Activated naive CD4-positive, alpha-beta T cell treated with anti-CD3 and anti-CD28 coated beads, Interleukin-2, amount 50 U/mL, for 72 hours (primary cell): ENCODE measurements around the gene GCC2. TPM values are rescaled to one million over a fixed set of nuclear protein-coding genes. Genes with fewer than 3 reads are reported as not detected.
"Not testable (repeated sequence)": the region's sequence is repeated elsewhere in the genome, so short reads cannot be mapped to it uniquely, and the experiment has no call there.

ENCODE experiments used
- ATAC-seq, 2 donors: fragments of 150-1000 bp; cut with Tn5 transposase; 2 replicates each; pipeline ENCODE4 v1.10.0; 2021; ENCODE audit warnings: mild to moderate bottlenecking in 2 of 2, moderate library complexity in 2 of 2
- DNase-seq, 2 donors: peaks; one replicate each; pipeline ENCODE4 v3.0.0; 2021 to 2022; ENCODE audit warnings: low spot score in 2 of 2
- H3K27ac Mint-ChIP-seq, 2 donors: one replicate each; pipeline ENCODE4 v1.8.0; 2022; ENCODE audit warnings: mild to moderate bottlenecking in 2 of 2, mixed read lengths in 2 of 2
- H3K36me3 Mint-ChIP-seq, 2 donors: one replicate each; pipeline ENCODE4 v1.8.0; 2022; ENCODE audit warnings: mixed read lengths in 2 of 2
- H3K9me3 Mint-ChIP-seq, 2 donors: one replicate each; pipeline ENCODE4 v1.8.0; 2022; ENCODE audit warnings: mixed read lengths in 2 of 2
- total RNA-seq, 2 donors: library from RNA; stranded (reverse); gene quantifications; one replicate each; pipeline ENCODE4 v1.2.3, GENCODE V29; 2022

GCC2 gene
- total RNA-seq, 2 donors from 2014 or later: 43.8 to 48.5 TPM

DNA sequence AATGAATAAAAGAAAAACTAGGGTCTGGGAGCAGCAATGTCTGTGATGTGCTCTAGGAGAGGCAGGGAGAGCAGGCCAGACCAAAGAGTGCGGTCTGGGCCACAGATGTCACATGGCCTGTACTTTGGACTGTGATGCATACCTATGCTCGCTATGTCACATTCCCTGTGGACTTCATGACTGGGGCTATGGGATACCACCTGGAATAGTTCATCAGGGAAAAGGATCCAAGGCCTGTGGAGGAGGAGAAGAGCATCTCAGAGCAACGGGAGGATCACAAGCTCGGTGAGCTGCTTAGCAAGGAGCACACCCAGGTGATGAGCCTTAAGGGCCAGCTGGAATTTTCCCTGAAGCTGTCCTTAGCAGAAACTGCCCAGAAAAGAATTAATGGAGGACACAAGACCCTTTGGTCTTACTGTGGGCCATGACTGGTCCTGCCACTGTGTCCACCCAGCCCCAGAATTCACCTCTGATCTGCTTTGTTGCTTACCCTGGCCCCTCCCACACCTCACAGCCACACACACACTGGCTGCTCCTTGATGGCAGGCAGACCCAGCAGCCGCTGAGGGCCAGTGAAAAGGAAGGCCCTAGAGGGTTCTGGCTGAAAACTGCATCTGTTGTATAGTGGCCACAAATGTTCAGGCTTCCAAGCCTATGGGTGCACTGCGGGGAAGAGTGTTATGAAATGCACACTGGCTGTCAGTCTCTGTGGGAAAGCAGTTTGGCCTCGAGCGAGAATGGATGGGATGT is 25.3 kb upstream of the GCC2 start:
- Mint-ChIP-seq H3K9me3 (no peaks in the 10 kb centered on the region), H3K27ac (no peak overlapping the region)
- ATAC-seq: no peak

GRCh38 chr2:108428286-108429009 is 20.6 kb upstream of the GCC2 start:
- Mint-ChIP-seq H3K27ac (no peak overlapping the region), H3K9me3 (peaks cover 3 to 4% of the 10 kb centered on the region in 2 donors), H3K36me3 (peaks cover 0 to 5% of the 10 kb centered on the region in 2 donors)
- ATAC-seq (no peak), DNase-seq (no peak)

More for the DNA sequence above, 25.3 kb upstream of the GCC2 start:
- H3K36me3 Mint-ChIP-seq: no peaks in the 10 kb centered on the region
- no peak for DNase-seq

- H3K36me3 Mint-ChIP-seq, ATAC-seq, DNase-seq, H3K27ac Mint-ChIP-seq, H3K9me3 Mint-ChIP-seq: not testable (repeated sequence)
Measured at GRCh38 chr2:108435578-108435977, 13.4 kb upstream of the GCC2 start.

DNA sequence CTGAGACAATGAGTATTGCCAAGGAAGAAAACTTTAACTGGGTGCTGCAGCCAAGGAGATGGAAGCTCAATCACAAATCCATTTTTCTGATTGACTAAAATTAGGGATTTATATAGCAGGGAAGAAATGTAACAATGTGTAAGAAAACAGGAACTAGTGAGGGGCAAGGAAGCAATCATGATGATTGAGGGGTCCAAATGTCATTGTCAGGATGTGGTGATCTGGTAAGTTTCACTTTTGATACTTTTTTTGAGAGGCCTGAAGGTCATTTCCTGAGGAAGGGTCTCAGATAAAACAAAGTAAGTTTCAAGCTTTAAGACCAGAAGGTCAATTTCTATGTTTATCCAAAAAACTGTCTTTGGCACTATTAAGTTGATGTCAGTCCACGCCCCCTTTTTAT is 12.0 kb upstream of the GCC2 start:
- Mint-ChIP-seq H3K9me3 (peaks cover 3 to 4% of the 10 kb centered on the region in 2 donors), H3K27ac (peak overlapping the region in 1 of 2 donors; percentile 16), H3K36me3 (peaks cover 0 to 5% of the 10 kb centered on the region in 2 donors)
- ATAC-seq (no peak), DNase-seq (no peak)

- DNase-seq: no peak
- Mint-ChIP-seq H3K9me3 (no peaks in the 10 kb centered on the region), H3K27ac (no peak overlapping the region), H3K36me3 (no peaks in the 10 kb centered on the region)
- no peak for ATAC-seq
Measured at GRCh38 chr2:108441712-108442111, 7.3 kb upstream of the GCC2 start.

DNA sequence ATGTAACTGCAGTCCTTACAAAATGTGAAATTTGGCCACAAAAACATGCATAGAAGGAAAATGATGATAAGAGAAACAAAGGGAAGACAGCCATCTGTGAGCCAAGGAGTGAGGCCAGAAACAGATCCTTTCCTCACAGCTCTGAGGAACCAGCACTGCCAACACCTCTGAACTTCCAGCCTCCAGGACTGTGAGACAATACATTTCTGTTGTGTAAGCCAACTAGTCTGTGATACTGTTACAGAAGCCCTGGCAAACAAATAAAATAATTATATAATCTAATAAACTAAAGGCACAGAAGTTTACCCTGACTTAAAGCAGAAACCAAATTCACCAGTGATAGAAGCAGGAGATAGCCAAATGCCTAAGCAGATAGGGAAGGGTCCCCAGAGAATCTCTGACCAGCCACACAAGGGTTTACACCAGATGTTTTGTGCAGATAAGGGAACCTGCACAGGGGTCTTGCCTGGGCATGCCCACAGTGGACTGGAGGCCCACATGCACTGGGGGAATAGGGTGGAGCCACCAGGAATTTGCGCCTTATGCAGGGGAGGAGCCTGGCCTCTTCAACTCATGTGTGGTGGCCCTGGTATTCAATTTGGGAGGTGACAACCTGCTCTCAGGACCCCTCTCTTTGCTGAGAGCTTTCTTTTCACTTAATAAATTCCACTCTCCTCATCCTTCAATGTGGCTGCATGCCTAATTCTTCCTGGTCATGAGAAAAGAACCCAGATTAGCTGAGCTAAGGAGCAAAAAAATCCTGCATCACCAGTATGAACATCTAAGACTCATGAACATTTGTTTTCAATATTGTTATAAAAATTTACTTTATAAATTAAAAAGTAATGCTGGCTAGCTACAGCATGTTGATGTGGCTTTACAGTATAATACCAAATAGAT is 3.8 kb upstream of the GCC2 start:
- DNase-seq: no peak
- H3K36me3 Mint-ChIP-seq: peaks cover 9 to 10% of the 10 kb centered on the region in 2 donors
- no peaks in the 10 kb centered on the region for H3K9me3 Mint-ChIP-seq
- no peak overlapping the region for H3K27ac Mint-ChIP-seq
- ATAC-seq: no peak

DNA sequence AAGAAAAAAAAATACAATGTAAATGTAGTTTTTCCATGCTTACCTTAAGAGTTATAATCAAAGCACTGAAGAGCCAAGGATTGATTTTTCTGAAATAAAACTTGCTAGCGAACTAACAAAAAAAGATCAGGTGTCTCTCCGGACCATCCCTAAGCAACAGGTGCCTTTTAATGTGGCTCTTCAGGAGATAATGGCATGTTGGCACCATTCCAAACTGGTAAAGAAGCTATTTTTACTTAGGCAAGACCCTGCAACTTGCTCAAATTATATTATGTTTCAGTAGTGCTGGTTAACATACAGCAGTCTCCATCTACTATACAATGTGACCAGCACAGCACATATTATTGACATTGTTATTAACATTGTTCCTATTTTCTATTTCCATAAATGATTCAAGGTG is 2.3 kb upstream of the GCC2 start:
- no peak for ATAC-seq
- no peaks in the 10 kb centered on the region for H3K9me3 Mint-ChIP-seq

DNA sequence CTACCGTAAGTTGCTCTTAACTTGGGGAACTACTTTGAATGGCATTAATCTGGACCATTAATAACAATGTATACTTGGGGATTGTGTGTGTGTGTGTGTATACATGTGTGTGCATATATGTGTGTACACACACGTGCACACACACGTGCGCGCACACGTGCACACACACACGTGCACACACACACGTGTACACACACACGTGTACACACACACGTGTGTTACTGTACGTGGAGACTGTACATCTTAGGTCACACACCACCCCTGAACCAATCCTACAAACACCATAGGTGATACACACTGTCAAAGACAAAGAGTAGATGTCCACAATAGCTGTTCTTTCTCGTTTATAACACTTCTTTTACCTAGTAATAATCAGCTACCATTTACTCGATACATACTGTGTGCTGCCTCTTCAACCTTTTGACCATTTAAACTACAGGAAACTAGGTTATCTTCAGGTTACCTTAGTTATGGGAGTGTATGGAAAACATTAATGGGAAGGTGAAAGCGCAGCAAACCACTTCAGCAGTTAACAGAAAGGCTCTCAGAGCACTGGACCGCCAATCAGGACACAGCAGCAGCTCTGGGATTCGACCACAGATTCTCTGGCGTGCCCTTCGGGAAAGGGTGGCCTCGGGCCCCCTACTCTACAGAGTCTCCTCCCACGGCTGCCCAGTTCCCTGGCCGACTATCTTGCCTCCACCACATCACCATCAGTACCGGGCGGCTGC is 894 bp upstream of the GCC2 start:
- Mint-ChIP-seq H3K27ac (peak overlapping the region; percentile 94), H3K9me3 (no peaks in the 10 kb centered on the region), H3K36me3 (peaks cover 14 to 20% of the 10 kb centered on the region in 2 donors)
- ATAC-seq (no peak), DNase-seq (peak in 1 of 2 donors; percentile 4)

More for the DNA sequence above, 2.3 kb upstream of the GCC2 start:
- H3K36me3 Mint-ChIP-seq: peaks cover 10 to 15% of the 10 kb centered on the region in 2 donors
- no peak overlapping the region for H3K27ac Mint-ChIP-seq
- no peak for DNase-seq

DNA sequence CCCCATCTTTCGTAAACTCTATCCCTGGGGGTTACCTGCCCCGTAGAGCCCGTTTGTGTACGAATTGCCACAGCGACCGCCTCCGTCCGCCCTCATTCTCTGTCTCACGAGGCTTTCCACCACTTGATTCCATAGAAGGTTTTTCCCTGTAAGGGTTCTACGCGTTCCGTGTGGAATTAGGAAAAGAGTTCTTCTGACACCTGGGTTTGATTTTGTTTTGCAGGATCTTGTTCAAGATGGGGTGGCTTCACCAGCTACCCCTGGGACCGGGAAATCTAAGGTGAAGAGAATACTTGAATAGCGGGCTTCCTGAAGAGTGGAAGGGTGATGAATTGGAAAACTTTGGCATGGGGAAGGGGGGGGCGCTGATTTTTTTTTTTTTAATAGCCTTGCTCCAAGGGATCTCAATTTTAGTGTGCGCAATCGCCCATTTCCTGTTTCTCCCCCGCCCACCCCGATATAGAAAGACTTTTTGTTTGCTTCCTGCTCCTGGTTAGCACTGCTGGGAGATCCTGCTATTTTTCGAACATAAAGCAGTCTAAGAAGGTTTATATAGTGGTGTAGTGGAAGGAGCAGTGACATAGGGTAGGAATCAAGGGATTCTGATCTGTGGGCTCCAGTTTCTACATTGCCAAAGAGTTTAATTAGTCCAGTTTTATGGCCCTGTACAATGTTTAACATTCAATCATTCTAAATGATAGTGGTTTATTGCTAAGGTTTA is 564 bp downstream of the GCC2 start:
- peak in 1 of 2 donors; percentile 53 for ATAC-seq
- peak overlapping the region; percentile 94 for H3K27ac Mint-ChIP-seq
- DNase-seq: peak in 1 of 2 donors; percentile 11
- peaks cover 15 to 33% of the 10 kb centered on the region in 2 donors for H3K36me3 Mint-ChIP-seq
- no peaks in the 10 kb centered on the region for H3K9me3 Mint-ChIP-seq

DNA sequence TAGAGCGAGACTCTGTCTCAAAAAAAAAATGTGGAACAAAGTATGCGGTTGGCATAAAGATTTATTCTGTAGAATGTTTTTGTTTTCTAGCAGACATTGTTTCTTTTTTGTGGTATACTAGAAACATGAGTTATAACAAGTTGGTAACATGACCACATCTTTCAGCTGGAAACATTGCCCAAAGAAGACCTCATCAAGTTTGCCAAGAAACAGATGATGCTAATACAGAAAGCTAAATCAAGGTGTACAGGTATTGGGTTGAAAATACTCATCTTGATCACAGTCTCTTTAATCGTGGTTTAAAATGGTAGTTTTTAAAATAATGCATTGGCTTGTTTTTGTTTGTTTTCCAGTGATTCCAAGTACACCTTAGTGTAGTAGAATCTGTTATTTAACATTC is 1.9 kb downstream of the GCC2 start:
- no peak overlapping the region for H3K27ac Mint-ChIP-seq

GRCh38 chr2:108451976-108452375 is 3.0 kb downstream of the GCC2 start:
- peak overlapping the region in 1 of 2 donors; percentile 18 for H3K27ac Mint-ChIP-seq
- no peak for ATAC-seq
- no peaks in the 10 kb centered on the region for H3K9me3 Mint-ChIP-seq
- no peak for DNase-seq
- peaks cover 33 to 56% of the 10 kb centered on the region in 2 donors for H3K36me3 Mint-ChIP-seq

More for the DNA sequence above, 1.9 kb downstream of the GCC2 start:
- Mint-ChIP-seq H3K9me3 (no peaks in the 10 kb centered on the region), H3K36me3 (peaks cover 24 to 46% of the 10 kb centered on the region in 2 donors)
- DNase-seq: no peak
- ATAC-seq: no peak

- not testable (repeated sequence) for H3K27ac Mint-ChIP-seq, DNase-seq, ATAC-seq
- Mint-ChIP-seq H3K36me3 (peaks cover 49 to 68% of the 10 kb centered on the region in 2 donors), H3K9me3 (peaks cover 6 to 12% of the 10 kb centered on the region in 2 donors)
Measured at GRCh38 chr2:108453530-108453929, 4.5 kb downstream of the GCC2 start.

- Mint-ChIP-seq H3K27ac (no peak overlapping the region), H3K9me3 (peaks cover 6 to 17% of the 10 kb centered on the region in 2 donors), H3K36me3 (peaks cover 53 to 71% of the 10 kb centered on the region in 2 donors)
- no peak for ATAC-seq
- no peak for DNase-seq
Measured at GRCh38 chr2:108454440-108454839, 5.4 kb downstream of the GCC2 start.

- ATAC-seq: no peak
Measured at GRCh38 chr2:108455571-108455970, 6.6 kb downstream of the GCC2 start.

GRCh38 chr2:108458082-108458481 is 9.1 kb downstream of the GCC2 start:
- H3K9me3 Mint-ChIP-seq: peaks cover 6 to 21% of the 10 kb centered on the region in 2 donors
- ATAC-seq (no peak), DNase-seq (no peak)
- H3K27ac Mint-ChIP-seq: no peak overlapping the region
- H3K36me3 Mint-ChIP-seq: peaks cover 63 to 85% of the 10 kb centered on the region in 2 donors

More at GRCh38 chr2:108455571-108455970, 6.6 kb downstream of the GCC2 start:
- DNase-seq: no peak
- H3K27ac Mint-ChIP-seq: no peak overlapping the region
- peaks cover 54 to 79% of the 10 kb centered on the region in 2 donors for H3K36me3 Mint-ChIP-seq
- H3K9me3 Mint-ChIP-seq: peaks cover 6 to 17% of the 10 kb centered on the region in 2 donors
